ENCODE data around the gene MANBA. TPM values are rescaled to one million over a fixed set of nuclear protein-coding genes. Genes with fewer than 3 reads are reported as not detected.

MANBA gene
- total RNA-seq, 1 experiment from 2014 or later: 13.6 TPM

- Mint-ChIP-seq H3K27ac (ENCODE audit: unreplicated experiment) (no peak overlapping the region), H3K4me3 (ENCODE audit: low read depth, unreplicated experiment) (no peak overlapping the region), H3K4me1 (ENCODE audit: low read depth, unreplicated experiment) (peaks cover 14% of the 10 kb centered on the region), H3K36me3 (ENCODE audit: insufficient read depth, unreplicated experiment) (no peaks in the 10 kb centered on the region), H3K27me3 (ENCODE audit: unreplicated experiment) (no peaks in the 10 kb centered on the region), H3K9me3 (ENCODE audit: low read depth, unreplicated experiment) (peaks cover 3% of the 10 kb centered on the region)
- no peak for TF ChIP-seq CTCF (IDR thresholded peaks at IDR 0.05; ENCODE audit: unreplicated experiment)
- BruUV-seq (replicated peaks): no TSS peak
- intact Hi-C loops (cut with micrococcal nuclease; ENCODE audit: unreplicated experiment): no loop called here
- CTCF ChIA-PET: no interaction called here
- DNase-seq: no peak
These were observed 122.1 kb downstream of the MANBA start for GRCh38 chr4:102638621-102639020.

GRCh38 chr4:102637391-102637790 lies 123.4 kb downstream of the MANBA start:
- no peak for TF ChIP-seq CTCF (IDR thresholded peaks at IDR 0.05; ENCODE audit: unreplicated experiment)
- no peaks in the 10 kb centered on the region for H3K27me3 Mint-ChIP-seq (ENCODE audit: unreplicated experiment)
- BruUV-seq (replicated peaks): no TSS peak
- CTCF ChIA-PET: no interaction called here
- no peak overlapping the region for H3K4me3 Mint-ChIP-seq (ENCODE audit: low read depth, unreplicated experiment)
- intact Hi-C loops (cut with micrococcal nuclease; ENCODE audit: unreplicated experiment): no loop called here
- no peak for DNase-seq
- no peak overlapping the region for H3K27ac Mint-ChIP-seq (ENCODE audit: unreplicated experiment)
- peaks cover 3% of the 10 kb centered on the region for H3K9me3 Mint-ChIP-seq (ENCODE audit: low read depth, unreplicated experiment)
- H3K4me1 Mint-ChIP-seq (ENCODE audit: low read depth, unreplicated experiment): peaks cover 14% of the 10 kb centered on the region
- H3K36me3 Mint-ChIP-seq (ENCODE audit: insufficient read depth, unreplicated experiment): no peaks in the 10 kb centered on the region

GRCh38 chr4:102633100-102633499 lies 127.7 kb downstream of the MANBA start:
- no TSS peak for BruUV-seq (replicated peaks)

GRCh38 chr4:102632241-102633065 lies 128.3 kb downstream of the MANBA start:
- Mint-ChIP-seq H3K36me3 (ENCODE audit: insufficient read depth, unreplicated experiment) (peaks cover 10% of the 10 kb centered on the region), H3K4me1 (ENCODE audit: low read depth, unreplicated experiment) (peaks cover 16% of the 10 kb centered on the region), H3K4me3 (ENCODE audit: low read depth, unreplicated experiment) (no peak overlapping the region), H3K27ac (ENCODE audit: unreplicated experiment) (no peak overlapping the region), H3K9me3 (ENCODE audit: low read depth, unreplicated experiment) (no peaks in the 10 kb centered on the region), H3K27me3 (ENCODE audit: unreplicated experiment) (no peaks in the 10 kb centered on the region)
- no TSS peak for BruUV-seq (replicated peaks)
- no peak for TF ChIP-seq CTCF (IDR thresholded peaks at IDR 0.05; ENCODE audit: unreplicated experiment)
- CTCF ChIA-PET: no interaction called here
- DNase-seq: no peak
- intact Hi-C loops (cut with micrococcal nuclease; ENCODE audit: unreplicated experiment): no loop called here

More at GRCh38 chr4:102633100-102633499, 127.7 kb downstream of the MANBA start:
- Mint-ChIP-seq H3K4me3 (ENCODE audit: low read depth, unreplicated experiment) (no peak overlapping the region), H3K9me3 (ENCODE audit: low read depth, unreplicated experiment) (no peaks in the 10 kb centered on the region), H3K4me1 (ENCODE audit: low read depth, unreplicated experiment) (peaks cover 10% of the 10 kb centered on the region), H3K27ac (ENCODE audit: unreplicated experiment) (no peak overlapping the region), H3K36me3 (ENCODE audit: insufficient read depth, unreplicated experiment) (peaks cover 6% of the 10 kb centered on the region), H3K27me3 (ENCODE audit: unreplicated experiment) (no peaks in the 10 kb centered on the region)
- CTCF ChIA-PET: no interaction called here
- TF ChIP-seq CTCF (IDR thresholded peaks at IDR 0.05; ENCODE audit: unreplicated experiment): no peak
- DNase-seq: no peak
- intact Hi-C loops (cut with micrococcal nuclease; ENCODE audit: unreplicated experiment): no loop called here

Data from Calu3 (cell line).